Measurements from ENCODE around the gene NSUN3.
"Not testable (repeated sequence)": the region's sequence is repeated elsewhere in the genome, so short reads cannot be mapped to it uniquely, and the experiment has no call there.

Gene NSUN3

DNA sequence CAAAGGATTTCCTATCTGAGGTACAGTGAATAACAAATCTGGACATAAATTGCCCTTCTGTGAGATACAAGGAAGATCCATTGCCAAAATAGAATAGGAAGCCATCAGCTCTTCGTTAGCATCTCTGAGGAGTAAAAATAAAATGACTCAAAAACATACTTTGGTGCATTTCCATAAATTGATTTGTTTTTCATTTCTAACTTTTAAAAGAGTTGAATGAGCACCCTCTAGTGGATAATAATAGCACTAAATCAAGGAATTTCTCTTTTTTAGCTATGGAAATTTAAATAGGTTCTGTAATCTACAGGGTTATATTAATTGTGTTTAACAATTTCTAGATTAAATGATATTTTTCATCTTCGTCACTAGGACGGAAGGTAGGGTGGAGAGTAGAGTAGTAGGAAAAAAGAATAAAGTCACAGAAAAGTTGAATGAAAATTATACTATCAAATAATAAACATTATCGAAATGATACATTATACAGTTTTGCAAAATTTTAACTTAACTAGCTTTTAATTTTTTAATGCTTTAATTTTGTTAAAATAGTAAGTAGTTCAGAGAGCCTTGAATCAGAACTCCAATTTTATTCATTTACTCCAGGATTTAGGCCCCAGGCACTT is 6.4 kb downstream of the NSUN3 start:
- no peak for DNase-seq (ENCODE audit: low read depth)

DNA sequence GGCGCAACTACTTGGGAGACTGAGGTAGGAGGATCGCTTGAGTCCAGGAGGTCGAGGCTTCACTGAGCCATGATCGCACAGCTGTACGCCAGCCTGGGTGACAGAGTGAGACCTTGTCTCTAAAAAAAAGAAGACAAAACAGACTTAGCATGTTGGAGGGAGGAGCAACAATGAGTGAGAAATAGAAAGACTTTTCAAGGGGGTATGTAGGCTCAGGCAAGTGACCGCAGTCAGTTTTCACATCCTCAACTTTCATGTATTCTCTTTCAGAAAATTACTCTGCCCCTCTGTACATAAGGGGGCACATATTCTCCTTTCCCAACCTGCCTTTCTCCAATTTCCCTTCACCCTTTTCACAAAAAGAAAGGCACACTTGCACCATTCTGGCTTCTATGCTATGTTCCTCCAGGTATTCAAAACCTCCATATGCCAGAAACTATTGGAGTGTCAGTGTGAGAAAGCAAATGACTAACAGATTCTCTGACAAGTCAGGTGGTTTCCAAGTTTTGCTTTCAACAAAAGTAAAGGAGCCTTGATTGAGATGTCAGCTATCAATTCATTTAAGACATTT is 7.6 kb downstream of the NSUN3 start:
- DNase-seq (ENCODE audit: low read depth), result no peak

DNA sequence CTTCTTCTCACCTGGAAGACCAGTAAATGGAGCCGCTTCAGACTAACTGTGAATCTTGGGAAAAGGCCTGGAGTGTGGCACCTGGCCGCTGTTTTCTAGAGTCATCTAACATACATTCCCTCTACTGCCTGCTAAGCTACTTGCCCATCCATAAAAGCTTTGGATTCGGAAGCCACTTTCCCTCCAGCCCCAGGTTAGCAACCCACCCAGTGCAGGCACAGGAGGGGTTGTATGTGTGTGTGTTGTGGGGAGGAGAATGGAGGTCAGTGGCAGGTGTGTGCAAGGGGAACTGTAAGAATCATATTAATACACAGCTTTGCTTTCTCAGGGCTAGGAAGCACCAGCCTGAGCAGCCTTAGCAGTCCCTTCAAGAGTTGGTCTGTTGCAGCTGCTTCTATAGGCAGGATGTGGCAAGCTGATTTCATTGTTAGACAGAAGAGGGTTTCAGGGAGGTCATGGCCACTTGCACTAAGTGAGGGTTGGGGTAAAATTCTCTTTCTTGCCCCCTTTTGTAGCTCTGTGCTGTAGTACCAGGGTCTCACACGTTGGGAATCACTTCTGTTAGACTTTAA is 8.9 kb downstream of the NSUN3 start:
- DNase-seq (ENCODE audit: low read depth), result no peak

DNA sequence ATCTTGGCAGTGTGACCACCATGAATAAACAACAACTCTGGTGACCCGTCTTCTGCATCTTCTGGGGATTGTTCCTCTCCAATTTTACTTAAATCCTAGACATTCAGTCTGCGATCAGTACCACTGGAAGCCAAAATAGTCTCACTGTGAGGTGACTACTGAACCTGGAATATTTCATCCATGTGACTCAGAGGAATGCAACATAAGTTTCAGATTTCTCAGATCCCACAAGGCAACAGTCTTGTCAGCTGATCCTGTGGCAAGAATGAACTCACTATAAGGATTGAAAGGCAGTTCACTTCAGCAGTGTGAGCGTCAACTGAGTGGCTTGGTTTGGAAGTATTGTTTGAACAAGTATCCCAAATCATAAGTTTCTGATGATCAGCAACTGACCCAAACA is 13.2 kb downstream of the NSUN3 start:
- DNase-seq (ENCODE audit: low read depth), result no peak

DNA sequence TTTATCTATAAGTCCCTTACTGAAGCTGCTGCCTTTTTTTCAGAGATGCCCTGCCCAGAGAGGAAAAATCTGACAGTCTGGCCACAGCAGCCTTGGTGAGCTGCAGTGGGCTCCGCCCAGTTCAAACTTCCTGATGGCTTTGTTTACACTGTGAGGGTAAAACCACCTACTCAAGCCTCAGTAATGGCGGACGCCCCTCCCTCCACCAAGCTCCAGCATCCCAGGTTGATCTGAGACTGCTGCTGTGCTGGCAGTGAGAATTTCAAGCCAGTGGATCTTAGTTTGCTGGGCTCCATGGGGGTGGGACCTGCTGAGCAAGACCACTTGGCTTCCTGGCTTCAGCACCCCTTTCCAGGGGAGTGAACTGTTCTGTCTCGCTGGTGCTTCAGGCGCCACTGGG is 17.7 kb downstream of the NSUN3 start:
- DNase-seq (ENCODE audit: low read depth), result not testable (repeated sequence)

DNA sequence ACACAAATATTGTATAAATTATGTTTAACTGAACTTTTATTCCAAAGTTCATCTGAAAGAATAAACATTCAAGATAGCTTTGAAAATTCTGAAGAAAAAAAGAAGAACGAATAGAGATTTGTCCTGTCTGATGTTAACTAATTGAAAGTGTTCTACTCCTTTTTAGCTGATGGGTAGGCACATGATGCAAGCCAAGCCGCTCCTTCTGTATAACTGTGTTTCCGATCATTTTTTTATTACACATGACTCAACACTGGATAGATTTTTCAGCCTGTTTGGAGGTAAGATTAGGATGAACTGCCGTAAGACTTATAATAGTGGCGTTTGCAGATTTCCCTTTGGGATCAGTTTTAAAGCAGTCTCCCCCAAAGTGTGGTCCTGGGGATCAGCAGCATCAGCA is 19.0 kb downstream of the NSUN3 start:
- DNase-seq (ENCODE audit: low read depth), result no peak

DNA sequence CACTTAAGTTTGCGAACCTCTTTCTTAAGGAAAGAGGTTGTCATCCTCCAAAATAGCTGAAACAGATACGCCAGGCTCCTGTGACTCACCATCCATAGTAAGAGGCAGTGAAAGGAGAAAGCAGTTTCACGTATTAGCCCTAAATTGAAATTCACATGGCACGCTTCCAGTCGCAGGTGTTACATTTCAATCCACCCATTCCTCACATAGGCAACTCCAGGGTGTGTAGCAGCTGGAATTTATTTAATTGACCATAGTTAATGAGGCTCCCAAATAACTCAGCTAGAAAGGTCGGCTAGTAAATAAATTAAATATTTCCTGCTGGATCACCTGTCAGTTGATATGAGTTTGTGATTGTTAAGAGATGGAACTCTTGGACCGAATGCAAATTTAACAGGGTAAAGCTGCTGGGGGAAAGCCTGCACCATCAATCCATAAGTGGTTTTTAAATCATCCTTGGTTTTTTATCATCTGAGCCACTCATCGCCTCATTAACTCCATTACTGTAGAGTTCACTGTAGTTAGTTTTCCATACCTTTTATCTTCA is 19.6 kb downstream of the NSUN3 start:
- no peak for DNase-seq (ENCODE audit: low read depth)

DNA sequence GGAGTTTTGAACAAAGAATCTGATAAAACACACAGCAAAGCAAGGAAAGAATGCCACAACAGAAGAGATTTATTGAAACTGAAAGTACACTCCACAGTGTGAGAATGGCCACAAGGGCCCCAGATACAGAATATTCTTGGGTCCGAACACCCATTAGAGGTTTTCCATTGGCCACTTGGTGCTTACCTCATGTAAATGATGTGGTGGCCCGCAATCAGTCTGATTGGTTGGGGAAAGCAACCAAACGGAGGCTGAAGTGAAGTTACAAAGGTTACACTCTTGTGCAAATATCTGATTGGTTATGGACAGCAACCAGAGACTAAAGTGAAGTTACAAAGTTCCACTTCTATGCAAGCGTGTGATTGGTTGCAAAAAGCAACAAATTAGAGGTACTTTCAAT is 20.4 kb downstream of the NSUN3 start:
- DNase-seq (ENCODE audit: low read depth), result no peak

DNA sequence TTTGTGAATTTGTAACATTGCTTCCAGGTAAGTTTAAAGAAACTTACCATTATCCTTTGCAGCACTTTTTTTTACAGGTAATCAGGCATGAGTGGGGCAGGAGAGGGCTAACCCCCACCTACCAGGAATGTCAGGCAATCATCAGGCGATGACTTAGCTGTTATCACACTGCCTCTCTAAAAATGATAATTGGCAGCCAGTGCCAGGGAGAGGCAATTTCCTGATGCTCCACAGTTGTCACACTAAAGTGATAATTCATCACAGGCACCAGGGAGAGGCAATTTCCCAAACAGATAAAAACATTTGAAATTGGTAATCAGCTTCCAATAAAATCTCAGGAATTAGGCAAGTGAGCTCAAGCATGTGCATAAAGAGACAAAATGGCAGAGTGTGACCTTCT is 26.3 kb downstream of the NSUN3 start:
- no peak for DNase-seq (ENCODE audit: low read depth)

DNA sequence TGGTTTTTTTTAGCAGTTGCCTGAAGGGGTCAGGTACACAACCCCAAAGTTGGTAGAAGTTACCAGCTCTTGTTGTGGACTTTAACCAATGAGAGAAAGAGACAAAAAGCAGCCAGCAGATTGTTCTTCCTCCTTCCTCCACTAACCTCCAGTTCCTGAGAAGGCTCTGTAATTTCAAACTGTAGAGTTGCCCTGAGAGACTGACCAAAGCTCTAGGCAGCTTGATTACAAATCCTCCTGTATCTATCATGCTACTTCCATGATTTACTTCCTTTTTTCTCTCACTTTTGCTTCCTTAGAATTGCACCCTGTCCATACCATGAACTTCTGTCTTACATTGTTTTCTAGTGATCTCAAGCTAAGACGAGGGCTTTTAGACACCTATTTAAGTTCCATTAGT is 29.2 kb downstream of the NSUN3 start:
- DNase-seq (ENCODE audit: low read depth), result no peak

DNA sequence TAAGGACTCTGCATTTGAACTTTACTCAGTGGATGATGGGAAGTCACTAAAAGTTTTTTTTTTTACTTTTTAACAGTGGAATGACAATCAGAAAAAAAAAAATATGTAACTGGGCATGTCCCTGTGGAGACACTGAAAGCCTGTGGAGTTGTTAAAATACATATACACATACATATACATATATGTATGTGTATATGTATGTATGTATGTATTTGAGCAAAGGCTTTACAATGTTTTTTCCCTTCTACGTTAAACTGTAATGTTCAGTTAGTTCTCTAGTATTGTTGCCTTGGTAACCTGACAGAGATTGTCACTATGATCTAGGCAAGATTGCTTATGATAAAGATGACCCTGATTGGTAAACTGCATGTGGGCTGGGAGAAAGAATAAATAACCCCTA is 30.3 kb downstream of the NSUN3 start:
- no peak for DNase-seq (ENCODE audit: low read depth)

DNA sequence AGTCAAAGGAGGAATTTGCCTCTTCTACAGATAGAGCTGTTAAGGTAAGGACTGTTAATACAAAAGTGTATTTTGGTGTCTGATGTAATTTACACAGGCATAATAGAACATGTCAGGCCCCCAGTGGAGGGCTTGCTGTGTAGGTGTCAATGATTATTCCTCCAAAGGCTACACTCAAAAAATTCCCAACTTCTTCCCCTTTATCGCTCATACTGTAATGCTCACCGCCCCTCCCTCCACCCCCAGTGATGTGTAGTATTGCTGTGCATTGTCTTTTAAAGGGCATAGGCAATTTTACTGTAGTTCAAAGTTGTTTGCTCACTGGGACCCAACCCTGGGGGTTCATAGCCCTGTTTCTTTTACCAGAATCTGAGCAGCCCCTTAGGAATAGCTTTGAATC is 32.2 kb downstream of the NSUN3 start:
- DNase-seq (ENCODE audit: low read depth), result no peak

DNA sequence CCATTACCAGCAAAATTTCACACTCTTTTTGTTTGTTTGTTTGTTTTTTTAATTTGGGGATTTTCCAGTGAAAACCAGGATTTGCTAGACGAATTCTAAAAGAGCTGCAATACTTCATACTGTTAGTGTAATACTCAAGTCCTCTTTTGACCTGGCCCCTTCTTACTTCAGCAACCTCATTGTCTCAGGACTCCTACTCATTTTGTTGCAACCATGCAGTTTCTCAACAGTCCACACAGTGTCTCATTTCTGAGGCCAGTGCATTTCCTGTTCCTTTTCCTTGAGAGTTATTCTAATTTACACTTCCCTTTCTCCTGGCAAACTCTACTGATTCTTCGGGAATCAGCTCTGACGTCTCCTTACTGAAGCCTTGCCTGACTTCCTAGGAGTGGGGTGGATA is 35.6 kb downstream of the NSUN3 start:
- DNase-seq (ENCODE audit: low read depth), result no peak

DNA sequence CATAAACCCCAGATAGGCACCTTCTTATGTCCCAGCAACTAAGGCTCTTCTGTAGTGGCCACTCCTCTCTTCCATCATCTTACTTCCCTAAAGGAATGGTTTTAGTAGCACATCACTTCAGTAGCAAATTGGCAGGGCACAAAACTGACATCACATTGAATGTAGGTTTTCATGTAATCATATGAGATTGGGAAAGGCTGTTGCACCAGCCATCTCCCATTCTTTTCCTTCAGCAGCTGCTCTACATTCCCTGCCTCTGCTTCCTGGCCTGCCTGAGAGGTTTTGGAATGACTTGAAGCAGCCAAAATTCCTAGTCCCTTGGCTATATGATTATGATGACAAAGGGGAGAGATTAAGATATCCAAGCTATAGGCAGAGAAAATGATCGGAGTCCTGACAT is 36.5 kb downstream of the NSUN3 start:
- no peak for DNase-seq (ENCODE audit: low read depth)

DNA sequence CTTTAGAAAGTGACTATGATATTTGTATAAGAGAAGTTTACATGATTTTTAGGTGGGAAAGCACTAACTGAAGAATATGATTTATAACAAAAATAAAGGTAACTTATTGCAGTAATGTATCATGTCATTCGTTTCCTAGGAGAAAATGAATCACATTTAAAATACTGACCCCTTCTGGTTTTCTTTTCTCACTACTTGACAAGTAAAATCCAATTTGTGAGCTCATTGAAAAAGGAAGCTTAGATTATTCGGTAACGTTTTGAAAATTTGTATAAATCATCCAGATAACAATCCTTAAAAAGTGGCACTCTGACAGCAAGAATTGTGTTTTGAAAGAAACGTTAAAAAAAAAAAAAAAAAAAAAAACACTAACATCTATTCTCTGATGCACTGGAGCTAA is 39.0 kb downstream of the NSUN3 start:
- no peak for DNase-seq (ENCODE audit: low read depth)

DNA sequence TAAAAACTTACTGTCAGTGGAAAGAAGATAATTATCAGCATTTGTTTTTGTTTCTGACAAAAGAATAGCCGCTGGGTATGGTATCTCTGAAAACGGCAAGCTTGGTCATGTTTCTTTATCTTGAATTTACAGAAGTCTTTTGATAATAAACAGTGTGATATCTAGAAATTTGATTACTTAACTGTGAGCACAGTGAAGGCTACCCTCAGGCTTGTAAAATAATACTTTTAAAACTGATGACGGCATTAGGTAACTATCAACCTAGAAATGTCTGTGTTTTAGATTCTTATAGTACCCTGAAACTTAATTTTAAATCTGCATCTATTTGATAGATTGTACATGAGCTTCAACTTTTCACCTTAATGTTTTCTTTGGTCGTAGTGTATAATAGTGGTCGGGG is 43.4 kb downstream of the NSUN3 start:
- no peak for DNase-seq (ENCODE audit: low read depth)

DNA sequence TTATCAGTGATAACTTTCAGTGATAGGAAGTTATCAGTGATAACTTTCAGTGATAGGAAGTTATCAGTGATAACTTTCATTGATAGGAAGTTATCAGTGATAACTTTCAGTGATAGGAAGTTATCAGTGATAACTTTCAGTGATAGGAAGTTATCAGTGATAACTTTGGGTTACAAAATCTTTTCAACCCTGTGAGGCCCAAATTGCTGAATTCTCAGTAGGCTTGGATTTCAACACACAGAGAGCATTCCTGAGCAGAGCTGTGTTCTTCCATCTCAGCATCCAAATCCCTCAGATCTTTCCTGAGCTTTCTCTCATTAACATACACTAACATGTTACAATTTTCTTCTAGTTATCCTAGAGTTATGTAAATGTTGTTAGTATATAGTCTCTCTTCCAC is 47.4 kb downstream of the NSUN3 start:
- DNase-seq (ENCODE audit: low read depth), result not testable (repeated sequence)

DNA sequence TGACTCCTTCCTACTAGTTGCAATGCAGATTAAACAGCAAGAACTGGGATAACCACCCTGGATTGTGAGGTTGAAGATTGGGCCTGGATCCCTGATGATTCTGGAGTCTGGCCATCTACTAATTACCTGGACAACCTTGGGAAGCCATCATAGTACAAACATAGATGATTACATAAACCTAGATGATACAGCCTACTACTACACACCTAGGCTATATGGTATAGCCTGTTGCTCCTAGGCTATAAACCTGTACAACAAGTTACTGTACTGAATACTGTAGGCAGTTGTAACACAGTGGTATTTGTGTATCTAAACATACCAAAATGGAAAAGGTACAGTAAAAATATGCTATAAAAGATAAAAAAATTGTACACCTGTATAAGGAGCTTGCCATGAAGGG is 48.0 kb downstream of the NSUN3 start:
- DNase-seq (ENCODE audit: low read depth), result no peak

DNA sequence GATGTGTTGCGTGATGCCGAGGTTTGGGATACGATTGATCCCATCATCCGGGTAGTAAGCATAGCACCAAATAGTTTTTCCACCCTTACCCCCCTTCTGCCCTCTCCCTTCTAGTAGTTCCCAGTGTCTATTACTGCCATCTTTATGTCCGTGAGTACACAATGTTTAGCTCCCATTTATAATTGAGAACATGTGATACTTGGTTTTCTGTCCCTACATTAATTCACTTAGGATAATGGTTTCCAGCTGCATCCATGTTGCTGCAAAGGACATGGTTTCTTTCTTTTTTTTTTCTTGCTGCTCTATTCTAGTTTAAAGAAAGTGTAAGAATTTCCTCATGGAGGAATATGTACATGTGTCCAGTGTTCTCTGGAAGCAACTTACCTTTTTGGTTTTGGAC is 51.8 kb downstream of the NSUN3 start:
- no peak for DNase-seq (ENCODE audit: low read depth)

DNA sequence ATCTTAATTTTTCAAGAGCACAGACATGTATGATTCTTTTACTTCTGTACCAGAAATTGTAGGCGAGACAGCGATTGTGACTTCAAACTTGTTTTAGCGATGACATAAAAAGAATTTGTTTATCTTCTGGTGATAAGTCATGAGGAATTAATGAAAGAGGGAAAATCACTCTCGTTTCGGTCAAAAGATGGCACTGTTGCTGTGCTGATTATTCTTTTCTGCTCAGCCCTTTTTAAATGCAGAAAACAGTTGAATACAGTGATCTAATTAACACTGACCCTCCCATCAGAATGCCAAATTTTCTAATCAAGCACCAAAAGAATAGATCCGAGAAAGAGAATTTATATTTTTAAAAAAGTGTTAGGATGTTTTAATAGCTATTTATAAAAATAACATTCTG is 52.6 kb downstream of the NSUN3 start:
- no peak for DNase-seq (ENCODE audit: low read depth)

DNA sequence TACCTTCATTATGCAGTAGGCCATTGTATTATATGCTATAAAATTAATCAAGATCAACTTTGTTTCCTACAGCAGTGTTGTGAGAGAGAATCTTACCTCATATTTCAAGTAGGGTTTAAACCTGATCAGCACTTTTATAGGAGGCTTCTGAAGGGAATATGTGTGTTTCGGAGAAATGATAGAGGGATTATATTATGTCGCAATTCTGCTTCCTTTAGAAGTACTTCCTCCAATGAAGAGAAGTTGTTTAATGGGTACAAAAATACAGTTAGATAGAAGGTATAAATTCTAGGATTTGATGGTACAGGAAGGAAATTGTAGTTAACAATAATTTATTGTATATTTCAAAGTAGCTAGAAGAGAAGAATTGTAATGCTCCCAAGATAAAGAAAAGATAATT is 54.9 kb downstream of the NSUN3 start:
- DNase-seq (ENCODE audit: low read depth), result no peak

DNA sequence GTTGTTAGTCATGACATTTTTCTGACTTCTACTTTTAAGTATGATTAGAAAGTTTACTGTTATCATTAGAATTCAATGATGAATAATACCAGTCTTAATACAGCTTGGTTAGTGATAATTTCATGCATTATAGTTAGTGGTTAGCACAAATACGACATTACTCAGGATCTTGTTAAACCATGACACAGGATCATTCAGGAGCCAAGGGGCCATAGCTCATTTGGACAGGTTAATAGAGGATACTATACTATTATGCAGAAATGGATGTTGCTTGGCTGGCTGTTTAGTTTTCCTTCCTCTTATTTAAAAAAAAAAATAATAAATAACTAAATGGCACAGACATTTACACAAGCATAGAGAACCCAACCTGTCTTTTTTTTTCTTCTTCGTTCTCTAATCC is 55.5 kb downstream of the NSUN3 start:
- DNase-seq (ENCODE audit: low read depth), result no peak

DNA sequence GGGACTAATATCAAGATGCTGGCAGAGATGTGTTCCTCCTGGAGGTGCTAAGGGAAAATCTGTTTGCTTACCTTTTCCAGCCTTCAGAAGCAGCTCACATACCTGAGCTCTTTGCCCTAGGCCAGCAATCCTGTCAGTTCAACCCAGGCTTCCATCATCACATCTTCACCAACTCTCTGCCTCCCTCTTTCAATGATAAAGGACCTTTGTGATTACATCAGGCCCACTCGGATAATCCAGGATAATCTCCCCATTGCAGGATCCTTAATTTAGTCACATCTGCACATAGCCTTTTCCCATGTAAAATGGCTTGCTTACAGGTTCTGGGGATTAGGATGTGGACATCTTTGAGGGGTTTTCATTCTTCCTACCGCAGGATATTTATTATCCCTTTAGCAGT is 58.3 kb downstream of the NSUN3 start:
- no peak for DNase-seq (ENCODE audit: low read depth)

DNA sequence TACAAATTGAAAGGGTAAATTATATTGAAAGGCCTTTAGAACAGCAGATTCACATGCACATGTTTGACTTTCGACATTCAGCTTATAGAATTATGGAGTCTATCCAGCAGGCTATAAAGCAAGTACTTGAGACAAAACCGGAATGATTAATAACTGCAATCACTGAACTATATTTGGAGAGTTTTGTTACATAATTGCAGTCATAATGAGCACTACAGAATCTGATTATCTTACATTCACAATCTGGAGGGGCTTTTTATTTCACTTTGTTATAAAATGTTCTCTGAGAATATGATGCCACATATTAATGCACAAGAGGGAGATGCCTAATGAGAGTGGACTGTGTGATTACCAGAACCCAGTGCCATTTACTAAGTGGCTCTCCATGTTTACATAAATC is 64.3 kb downstream of the NSUN3 start:
- no peak for DNase-seq (ENCODE audit: low read depth)

Measured in activated gamma-delta T cell treated with anti-CD3 and anti-CD28 coated beads, Interleukin-2, amount 50 U/mL, for 16 hours (primary cell).